ENCODE data around the gene DAAM2. TPM values are rescaled to one million over a fixed set of nuclear protein-coding genes. Genes with fewer than 3 reads are reported as not detected.

The DAAM2 gene
- total RNA-seq, 6 donors from 2014 or later: 21.0 to 81.7 (median 31.9) TPM

DNA sequence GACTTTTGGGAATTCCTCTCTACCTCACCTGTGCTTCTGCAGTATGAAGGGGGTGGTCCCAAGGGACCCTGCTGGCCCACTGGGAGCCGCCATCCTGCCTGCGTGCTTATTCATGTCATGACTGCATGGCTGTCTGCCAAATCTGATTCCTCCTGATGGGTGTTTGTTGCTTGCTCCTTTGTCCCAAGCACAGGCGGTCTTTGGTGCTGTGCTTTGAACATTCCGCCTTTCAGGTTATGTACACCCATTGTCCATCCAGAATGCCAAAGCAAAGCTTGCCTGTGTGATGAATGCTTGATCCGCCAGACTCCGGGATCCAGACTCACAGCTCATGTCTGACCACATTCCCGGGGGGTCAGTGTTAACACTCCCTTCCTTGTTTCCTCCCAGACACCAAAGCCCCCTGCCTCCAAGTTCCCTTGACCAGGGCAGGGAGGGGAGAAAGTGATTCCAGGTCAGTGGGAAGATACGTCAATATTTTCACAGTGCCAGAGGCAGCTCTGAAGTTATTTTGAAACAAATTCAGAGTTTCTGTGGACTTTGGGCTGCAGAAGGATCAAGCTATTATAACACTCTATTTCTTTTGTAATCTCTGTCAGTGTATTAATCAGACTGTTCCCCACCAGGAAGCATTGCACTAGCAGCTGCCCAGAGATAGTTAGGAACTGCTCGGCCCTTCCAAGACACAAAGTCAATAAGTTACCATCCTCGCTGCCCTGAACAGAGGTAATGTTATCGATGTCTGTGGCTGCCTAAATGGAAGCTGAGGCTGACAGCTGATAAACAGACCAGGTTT is 9.5 kb downstream of the DAAM2 start:
- Histone ChIP-seq H3K9me3 (no peaks in the 10 kb centered on the region), H3K36me3 (no peaks in the 10 kb centered on the region), H3K4me1 (peaks cover 0 to 15% (median 2%) of the 10 kb centered on the region in 4 donors), H3K27me3 (no peaks in the 10 kb centered on the region), H3K27ac (no peak overlapping the region), H3K4me3 (no peak overlapping the region)
- TF ChIP-seq POLR2A (IDR thresholded peaks at IDR 0.05) (no peak), POLR2AphosphoS5 (IDR thresholded peaks at IDR 0.05) (no peak), EP300 (IDR thresholded peaks at IDR 0.05) (no peak), CTCF (IDR thresholded peaks at IDR 0.05) (no peak)
- WGBS, 2 donors: 60 to 62% methylated on average over 10 to 11 of the region's 11 CpGs
- peak in 1 of 2 donors; percentile 45 for DNase-seq
- peak in 1 of 2 donors; percentile 20 for ATAC-seq (ENCODE audit: low FRiP score in 2 of 2)

- H3K36me3 ChIP-seq: no peaks in the 10 kb centered on the region
- peaks cover 0 to 16% (median 3%) of the 10 kb centered on the region in 4 donors for H3K4me1 ChIP-seq
- H3K27ac ChIP-seq: no peak overlapping the region
- WGBS, 2 donors: 27 to 32% methylated on average over 3 of the region's 3 CpGs
- DNase-seq: no peak
- ATAC-seq (ENCODE audit: low FRiP score in 2 of 2): no peak
- TF ChIP-seq CTCF (IDR thresholded peaks at IDR 0.05) (no peak), POLR2AphosphoS5 (IDR thresholded peaks at IDR 0.05) (no peak), POLR2A (IDR thresholded peaks at IDR 0.05) (no peak), EP300 (IDR thresholded peaks at IDR 0.05) (no peak)
- H3K9me3 ChIP-seq: no peaks in the 10 kb centered on the region
- H3K27me3 ChIP-seq: no peaks in the 10 kb centered on the region
- H3K4me3 ChIP-seq: no peak overlapping the region
Measured at GRCh38 chr6:39803872-39804271, 11.7 kb downstream of the DAAM2 start.

- peaks cover 0 to 18% (median 6%) of the 10 kb centered on the region in 4 donors for H3K4me1 ChIP-seq
- no peak overlapping the region for H3K27ac ChIP-seq
- H3K9me3 ChIP-seq: no peaks in the 10 kb centered on the region
- no peaks in the 10 kb centered on the region for H3K27me3 ChIP-seq
- no peak overlapping the region for H3K4me3 ChIP-seq
- TF ChIP-seq POLR2AphosphoS5 (IDR thresholded peaks at IDR 0.05): no peak
- no peak for TF ChIP-seq CTCF (IDR thresholded peaks at IDR 0.05)
- no peak for TF ChIP-seq EP300 (IDR thresholded peaks at IDR 0.05)
- no peak for TF ChIP-seq POLR2A (IDR thresholded peaks at IDR 0.05)
- peak; percentile 42 to 52 for ATAC-seq (ENCODE audit: low FRiP score in 2 of 2)
- 78 to 79% methylated on average over 5 of the region's 5 CpGs for WGBS, 2 donors
- peak in 1 of 2 donors; percentile 68 for DNase-seq
- no peaks in the 10 kb centered on the region for H3K36me3 ChIP-seq
Measured at GRCh38 chr6:39804466-39805065, 12.4 kb downstream of the DAAM2 start.

DNA sequence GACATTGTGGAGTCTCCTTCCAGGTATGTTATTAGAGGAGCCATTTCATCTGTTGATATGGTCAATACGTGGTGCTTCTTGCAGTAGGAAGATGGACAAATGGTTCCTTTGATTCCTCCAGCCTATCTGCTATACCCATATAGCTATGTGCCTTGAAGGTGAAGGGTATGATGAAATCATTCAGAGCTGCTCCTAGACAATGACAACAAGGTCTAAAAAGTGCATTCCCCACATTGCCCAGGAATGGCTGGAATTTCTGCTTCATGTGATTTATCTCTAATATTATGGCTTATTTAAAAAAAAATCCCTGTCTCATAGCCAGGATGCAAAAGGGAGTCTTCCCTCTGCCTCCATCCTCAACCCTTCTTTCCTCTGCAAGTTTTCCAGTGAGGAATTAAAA is 14.1 kb downstream of the DAAM2 start:
- Histone ChIP-seq H3K4me3 (no peak overlapping the region), H3K9me3 (no peaks in the 10 kb centered on the region), H3K27ac (no peak overlapping the region), H3K27me3 (no peaks in the 10 kb centered on the region), H3K4me1 (peaks cover 0 to 18% (median 6%) of the 10 kb centered on the region in 4 donors), H3K36me3 (no peaks in the 10 kb centered on the region)
- no peak for ATAC-seq (ENCODE audit: low FRiP score in 2 of 2)
- TF ChIP-seq EP300 (IDR thresholded peaks at IDR 0.05) (no peak), POLR2A (IDR thresholded peaks at IDR 0.05) (no peak), CTCF (IDR thresholded peaks at IDR 0.05) (no peak), POLR2AphosphoS5 (IDR thresholded peaks at IDR 0.05) (no peak)
- 81 to 83% methylated on average over 1 of the region's 1 CpG for WGBS, 2 donors
- no peak for DNase-seq
